Neural cell (in vitro differentiated cells): ENCODE results near the gene UGGT1.

ENCODE experiments used
- EZH2 ChIP-seq: fragments of 200-600, 300-800 bp; shearing (Covaris generic), sonication (generic); IDR thresholded peaks from 2 replicates; pipeline ENCODE4 v1.6.1; 2014; ENCODE audit warnings: antibody characterized with exemption, low read length, borderline replicate concordance, mild to moderate bottlenecking; ENCODE audit not compliant: insufficient read depth, poor library complexity, severe bottlenecking
- POLR2AphosphoS5 ChIP-seq: IDR thresholded peaks from 2 replicates; pipeline ENCODE4 v1.6.1; 2012
- RAD21 ChIP-seq: fragments of 450-650 bp; conservative IDR thresholded peaks from 2 replicates; pipeline ENCODE4 v1.6.1; 2014; ENCODE audit warnings: antibody characterized with exemption, mild to moderate bottlenecking, moderate library complexity
- SMC3 ChIP-seq: fragments of 450-650 bp; conservative IDR thresholded peaks from 2 replicates; pipeline ENCODE4 v1.6.1; 2014; ENCODE audit warnings: antibody characterized with exemption, mild to moderate bottlenecking, moderate library complexity; ENCODE audit not compliant: poor library complexity
- TAF1 ChIP-seq: IDR thresholded peaks from 2 replicates; pipeline ENCODE4 v1.6.1; 2012; ENCODE audit warnings: low read depth
- TF ChIP-seq, protein P1 (sequence below): fragments of 450-650 bp; IDR thresholded peaks from 2 replicates; pipeline ENCODE4 v1.5.1; 2014; ENCODE audit warnings: antibody characterized with exemption, mild to moderate bottlenecking, moderate library complexity; ENCODE audit not compliant: poor library complexity, severe bottlenecking
- TF ChIP-seq, protein P2 (sequence below): IDR thresholded peaks from 2 replicates; pipeline ENCODE4 v1.6.1; 2012; ENCODE audit warnings: borderline replicate concordance

DNA sequence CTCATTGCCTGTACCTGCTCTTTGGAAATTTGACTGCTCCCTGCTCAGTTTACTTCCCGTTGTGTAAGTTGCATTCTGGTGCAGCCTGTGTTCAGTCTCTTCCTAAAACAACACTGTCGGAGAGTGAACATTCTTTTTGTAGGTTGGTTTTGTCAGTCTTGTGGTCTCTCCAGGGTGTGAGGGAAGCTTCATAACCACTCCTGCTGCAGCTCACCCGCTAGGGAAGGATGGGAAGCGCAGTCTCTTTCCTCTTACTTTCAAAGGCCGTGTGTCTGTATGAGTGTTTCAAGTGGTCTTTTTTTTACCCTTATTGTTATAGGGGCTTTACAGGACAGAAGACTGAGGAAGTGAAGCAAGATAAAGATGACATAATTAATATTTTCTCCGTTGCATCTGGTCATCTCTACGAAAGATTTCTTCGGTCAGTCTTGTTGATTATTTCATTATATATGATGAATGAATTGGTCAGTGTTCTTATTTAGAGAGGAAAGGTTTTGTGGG is 87.2 kb downstream of the UGGT1 start:
- TF ChIP-seq, protein P1, sequence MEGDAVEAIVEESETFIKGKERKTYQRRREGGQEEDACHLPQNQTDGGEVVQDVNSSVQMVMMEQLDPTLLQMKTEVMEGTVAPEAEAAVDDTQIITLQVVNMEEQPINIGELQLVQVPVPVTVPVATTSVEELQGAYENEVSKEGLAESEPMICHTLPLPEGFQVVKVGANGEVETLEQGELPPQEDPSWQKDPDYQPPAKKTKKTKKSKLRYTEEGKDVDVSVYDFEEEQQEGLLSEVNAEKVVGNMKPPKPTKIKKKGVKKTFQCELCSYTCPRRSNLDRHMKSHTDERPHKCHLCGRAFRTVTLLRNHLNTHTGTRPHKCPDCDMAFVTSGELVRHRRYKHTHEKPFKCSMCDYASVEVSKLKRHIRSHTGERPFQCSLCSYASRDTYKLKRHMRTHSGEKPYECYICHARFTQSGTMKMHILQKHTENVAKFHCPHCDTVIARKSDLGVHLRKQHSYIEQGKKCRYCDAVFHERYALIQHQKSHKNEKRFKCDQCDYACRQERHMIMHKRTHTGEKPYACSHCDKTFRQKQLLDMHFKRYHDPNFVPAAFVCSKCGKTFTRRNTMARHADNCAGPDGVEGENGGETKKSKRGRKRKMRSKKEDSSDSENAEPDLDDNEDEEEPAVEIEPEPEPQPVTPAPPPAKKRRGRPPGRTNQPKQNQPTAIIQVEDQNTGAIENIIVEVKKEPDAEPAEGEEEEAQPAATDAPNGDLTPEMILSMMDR, result no peak
- TF ChIP-seq EZH2, result no peak
- no peak for TF ChIP-seq POLR2AphosphoS5
- no peak for TF ChIP-seq TAF1
- TF ChIP-seq SMC3, result no peak
- no peak for TF ChIP-seq RAD21
- TF ChIP-seq, protein P2, sequence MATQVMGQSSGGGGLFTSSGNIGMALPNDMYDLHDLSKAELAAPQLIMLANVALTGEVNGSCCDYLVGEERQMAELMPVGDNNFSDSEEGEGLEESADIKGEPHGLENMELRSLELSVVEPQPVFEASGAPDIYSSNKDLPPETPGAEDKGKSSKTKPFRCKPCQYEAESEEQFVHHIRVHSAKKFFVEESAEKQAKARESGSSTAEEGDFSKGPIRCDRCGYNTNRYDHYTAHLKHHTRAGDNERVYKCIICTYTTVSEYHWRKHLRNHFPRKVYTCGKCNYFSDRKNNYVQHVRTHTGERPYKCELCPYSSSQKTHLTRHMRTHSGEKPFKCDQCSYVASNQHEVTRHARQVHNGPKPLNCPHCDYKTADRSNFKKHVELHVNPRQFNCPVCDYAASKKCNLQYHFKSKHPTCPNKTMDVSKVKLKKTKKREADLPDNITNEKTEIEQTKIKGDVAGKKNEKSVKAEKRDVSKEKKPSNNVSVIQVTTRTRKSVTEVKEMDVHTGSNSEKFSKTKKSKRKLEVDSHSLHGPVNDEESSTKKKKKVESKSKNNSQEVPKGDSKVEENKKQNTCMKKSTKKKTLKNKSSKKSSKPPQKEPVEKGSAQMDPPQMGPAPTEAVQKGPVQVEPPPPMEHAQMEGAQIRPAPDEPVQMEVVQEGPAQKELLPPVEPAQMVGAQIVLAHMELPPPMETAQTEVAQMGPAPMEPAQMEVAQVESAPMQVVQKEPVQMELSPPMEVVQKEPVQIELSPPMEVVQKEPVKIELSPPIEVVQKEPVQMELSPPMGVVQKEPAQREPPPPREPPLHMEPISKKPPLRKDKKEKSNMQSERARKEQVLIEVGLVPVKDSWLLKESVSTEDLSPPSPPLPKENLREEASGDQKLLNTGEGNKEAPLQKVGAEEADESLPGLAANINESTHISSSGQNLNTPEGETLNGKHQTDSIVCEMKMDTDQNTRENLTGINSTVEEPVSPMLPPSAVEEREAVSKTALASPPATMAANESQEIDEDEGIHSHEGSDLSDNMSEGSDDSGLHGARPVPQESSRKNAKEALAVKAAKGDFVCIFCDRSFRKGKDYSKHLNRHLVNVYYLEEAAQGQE, result no peak
